Upper lobe of left lung (tissue), 6 donors: ENCODE measurements around the gene PRAMEF10. TPM values are rescaled to one million over a fixed set of nuclear protein-coding genes. Genes with fewer than 3 reads are reported as not detected.
"Not testable (repeated sequence)": the region's sequence is repeated elsewhere in the genome, so short reads cannot be mapped to it uniquely, and the experiment has no call there.

Experiments used
- ATAC-seq, 2 donors: fragments of 200-7000 bp; cut with Tn5 transposase; one replicate each; pipeline ENCODE4 v1.9.1; 2022; ENCODE audit warnings: mild to moderate bottlenecking in 2 of 2, moderate library complexity in 2 of 2; ENCODE audit not compliant: low FRiP score in 2 of 2
- DNase-seq, 2 donors: peaks; one replicate each; pipeline ENCODE4 v3.0.0-alpha.2; 2019 to 2020
- H3K27ac ChIP-seq, 4 donors: fragments of 200-600 bp; sonication (generic); one replicate each; pipeline ENCODE4 v1.5.1; 2016 to 2019
- H3K27me3 ChIP-seq, 4 donors: fragments of 200-600 bp; sonication (generic); one replicate each; pipeline ENCODE4 v1.5.1; 2017 to 2019
- H3K36me3 ChIP-seq, 4 donors: fragments of 200-600 bp; sonication (generic); one replicate each; pipeline ENCODE4 v1.5.1; 2016 to 2019
- H3K4me1 ChIP-seq, 4 donors: fragments of 200-600 bp; sonication (generic); one replicate each; pipeline ENCODE4 v1.5.1; 2018 to 2019
- H3K4me3 ChIP-seq, 4 donors: fragments of 200-600 bp; sonication (generic); one replicate each; pipeline ENCODE4 v1.5.1; 2017 to 2019; ENCODE audit warnings: mild to moderate bottlenecking in 2 of 4, moderate library complexity in 1 of 4
- H3K9me3 ChIP-seq, 4 donors: fragments of 200-600 bp; sonication (generic); one replicate each; pipeline ENCODE4 v1.5.1; 2018 to 2019
- EP300 ChIP-seq, 4 donors: sonication (generic); formaldehyde crosslinking; IDR thresholded peaks; one replicate each; pipeline ENCODE4 v1.5.1; 2017; ENCODE audit warnings: antibody characterized with exemption in 4 of 4, control low read depth in 2 of 4
- POLR2A ChIP-seq, 4 donors: fragments of 450-650 bp; IDR thresholded peaks; one replicate each; pipeline ENCODE4 v1.5.1; 2016 to 2017; ENCODE audit warnings: antibody characterized with exemption in 4 of 4, mild to moderate bottlenecking in 2 of 4
- WGBS, 2 donors: methylation state at CpG; one replicate each; pipeline ENCODE4 v1.1.5; 2017 to 2018; 5-methylcytosine and 5-hydroxymethylcytosine counted together
- small RNA-seq, 4 donors: library from RNA; depleted of rRNA; stranded (forward); fragments of <200 nt; gene quantifications; one replicate each; pipeline ENCODE3, GENCODE V24; 2016
- total RNA-seq, 6 donors: library from RNA; depleted of rRNA in 4 of 6; stranded (reverse); fragments of >200 nt in 4 of 6; gene quantifications; one replicate each; pipeline versions ENCODE4 v1.1.0 to v1.2.1, GENCODE V29; 2016 to 2021
- donor health status: DM: no; HTN: no; CAD: no; lungs with moderate emphysema.
- donor health status: DM: no; HTN: yes; CAD: no; lungs with severe emphysema.

Gene PRAMEF10
- total RNA-seq, 6 donors from 2014 or later = not detected

DNA sequence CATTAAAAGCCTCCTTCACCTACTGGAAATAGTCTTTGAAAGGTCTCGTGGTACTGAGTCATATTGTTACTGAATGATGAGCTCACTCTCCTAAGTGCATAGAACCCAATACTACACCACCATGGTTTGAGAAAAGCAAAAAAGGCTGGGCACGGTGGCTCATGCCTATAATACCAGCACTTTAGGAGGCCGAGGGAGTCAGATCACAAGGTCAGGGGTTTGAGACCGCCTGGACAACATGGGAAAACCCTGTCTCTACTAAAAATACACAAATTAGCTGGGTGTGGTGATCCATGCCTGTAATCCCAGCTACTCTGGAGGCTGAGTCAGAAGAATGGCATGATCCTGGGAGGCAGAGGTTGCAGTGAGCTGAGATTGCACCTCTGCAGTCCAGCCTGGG, 46.3 kb downstream of the PRAMEF10 start:
- Histone ChIP-seq H3K36me3 (no peaks in the 10 kb centered on the region), H3K27ac (no peak overlapping the region), H3K4me1 (no peaks in the 10 kb centered on the region), H3K27me3 (no peaks in the 10 kb centered on the region), H3K4me3 (no peak overlapping the region), H3K9me3 (no peaks in the 10 kb centered on the region)
- ATAC-seq = no peak
- DNase-seq = no peak
- WGBS, 2 donors = 73 to 74% methylated on average over 4 of the region's 4 CpGs
- TF ChIP-seq EP300 (IDR thresholded peaks at IDR 0.05) (no peak), POLR2A (IDR thresholded peaks at IDR 0.05) (no peak)

DNA sequence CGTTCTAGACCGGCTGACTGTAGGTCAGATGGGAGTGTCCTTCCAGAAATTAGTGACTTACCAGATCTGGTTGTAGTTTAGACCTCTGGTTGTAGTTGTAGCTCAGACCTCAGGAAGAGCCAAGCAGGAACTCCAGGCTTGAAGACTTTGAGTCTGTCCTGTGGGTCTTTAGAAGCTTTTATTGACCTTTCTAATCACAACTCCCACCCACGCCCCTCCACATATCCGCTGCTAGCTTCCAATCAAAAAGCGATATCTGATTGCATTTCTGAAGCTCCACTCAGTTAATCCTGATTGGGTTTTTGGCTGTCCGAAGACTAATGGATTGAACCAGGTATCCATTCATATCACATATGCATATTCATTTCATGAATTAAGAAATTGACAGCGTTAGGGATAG, 49.5 kb downstream of the PRAMEF10 start, which contains the start of gene HNRNPCL1:
HNRNPCL1 (minus strand) TSS at position 101 of the 400 bp plus-strand sequence. CDS start 431 bp downstream, outside the sequence.
- H3K36me3 ChIP-seq, H3K27me3 ChIP-seq, ATAC-seq, H3K9me3 ChIP-seq, H3K4me3 ChIP-seq, DNase-seq, H3K4me1 ChIP-seq, H3K27ac ChIP-seq: not testable (repeated sequence)
- 89 to 90% methylated on average over 7 of the region's 7 CpGs for WGBS, 2 donors

Small RNA genes lying within 50 kb of the gene (small RNA-seq; reads per million reads assigned to genes)
- 0 reads per million in 4 donors for gene RNU6-1072P

Other genes with a start within 250 kb of the PRAMEF10 start
- gene AADACL3, start 182.2 kb downstream of the PRAMEF10 start, total RNA-seq = not detected
- gene CFAP107, start 152.1 kb downstream of the PRAMEF10 start, total RNA-seq = 1 to 10 TPM in 4 of 6 donors, under 1 TPM in 1, not detected in 1; 0.76 to 6.2 (median 3.4) TPM
- not detected for gene PRAMEF12, start 124.5 kb downstream of the PRAMEF10 start, total RNA-seq
- gene PRAMEF1, start 106.9 kb downstream of the PRAMEF10 start, total RNA-seq = not detected
- gene PRAMEF11, start 66.9 kb downstream of the PRAMEF10 start, total RNA-seq = not detected
- gene HNRNPCL1, start 49.5 kb downstream of the PRAMEF10 start, total RNA-seq = not detected
- not detected for gene PRAMEF2, start 41.2 kb downstream of the PRAMEF10 start, total RNA-seq
- not detected for gene PRAMEF4, start 12.1 kb downstream of the PRAMEF10 start, total RNA-seq
- not detected for gene PRAMEF7, start 18.3 kb upstream of the PRAMEF10 start, total RNA-seq
- not detected for gene PRAMEF6, start 49.3 kb upstream of the PRAMEF10 start, total RNA-seq
- not detected for gene PRAMEF27, start 158.3 kb upstream of the PRAMEF10 start, total RNA-seq
- gene HNRNPCL3, start 162.5 kb upstream of the PRAMEF10 start, total RNA-seq = not detected
- gene PRAMEF25, start 172.5 kb upstream of the PRAMEF10 start, total RNA-seq = not detected
- not detected for gene HNRNPCL2, start 218.6 kb upstream of the PRAMEF10 start, total RNA-seq